OCI-LY1 (cell line): Measurements from ENCODE around the gene RPL19.

ENCODE experiments used
- H2AFZ ChIP-seq: fragments of 200-600 bp; sonication (generic), shearing (Covaris generic); 2 replicates; pipeline ENCODE4 v1.6.0; 2014; ENCODE audit warnings: antibody characterized with exemption, mild to moderate bottlenecking, low read length
- H3F3A ChIP-seq: fragments of 200-600 bp; sonication (generic), shearing (Covaris generic); 2 replicates; pipeline ENCODE4 v1.6.0; 2014; ENCODE audit warnings: mild to moderate bottlenecking, antibody characterized with exemption, low read length, moderate library complexity; ENCODE audit not compliant: insufficient read depth
- H3K27ac ChIP-seq: fragments of 200-600 bp; sonication (generic); 2 replicates; pipeline ENCODE4 v1.5.1; 2014; ENCODE audit warnings: low read length, mixed run types, mild to moderate bottlenecking, low read depth; ENCODE audit not compliant: poor library complexity, severe bottlenecking
- H3K27me3 ChIP-seq: fragments of 200-600 bp; sonication (generic); 2 replicates; pipeline ENCODE4 v1.6.0; 2014; ENCODE audit warnings: antibody characterized with exemption, mild to moderate bottlenecking, low read length, moderate library complexity; ENCODE audit not compliant: insufficient read depth
- H3K36me3 ChIP-seq: fragments of 200-600 bp; sonication (generic); 2 replicates; pipeline ENCODE4 v1.6.1; 2014; ENCODE audit warnings: mild to moderate bottlenecking, antibody characterized with exemption, low read length, moderate library complexity, mixed read lengths; ENCODE audit not compliant: insufficient read depth
- H3K4me1 ChIP-seq: fragments of 200-600 bp; sonication (generic); 2 replicates; pipeline ENCODE4 v1.5.1; 2014; ENCODE audit warnings: mild to moderate bottlenecking, low read length, moderate library complexity; ENCODE audit not compliant: insufficient read depth, severe bottlenecking
- H3K4me2 ChIP-seq: fragments of 200-600 bp; sonication (generic), shearing (Covaris generic); 2 replicates; pipeline ENCODE4 v1.6.1; 2014; ENCODE audit warnings: low read length
- H3K4me3 ChIP-seq: fragments of 200-600 bp; sonication (generic); 2 replicates; pipeline ENCODE4 v1.5.1; 2014; ENCODE audit warnings: low read length, low read depth, mild to moderate bottlenecking, mixed read lengths; ENCODE audit not compliant: poor library complexity, severe bottlenecking
- H3K79me2 ChIP-seq: fragments of 200-600 bp; shearing (Covaris generic); 2 replicates; pipeline ENCODE4 v1.6.1; 2016; ENCODE audit warnings: mixed run types, low read length, mixed read lengths; ENCODE audit not compliant: insufficient read depth
- H3K9ac ChIP-seq: fragments of 200-600 bp; sonication (generic), shearing (Covaris generic); 2 replicates; pipeline ENCODE4 v1.6.1; 2014; ENCODE audit warnings: mild to moderate bottlenecking, low read length, mixed read lengths
- H3K9me2 ChIP-seq: fragments of 200-600 bp; sonication (generic), shearing (Covaris generic); 2 replicates; pipeline ENCODE4 v1.6.1; 2014; ENCODE audit warnings: low read depth, mild to moderate bottlenecking, low read length, mixed read lengths
- H3K9me3 ChIP-seq: fragments of 200-600 bp; shearing (Covaris generic); 2 replicates; pipeline ENCODE4 v1.6.1; 2014; ENCODE audit warnings: low read length, mixed read lengths
- H4K20me1 ChIP-seq: fragments of 200-600 bp; sonication (generic), shearing (Covaris generic); 2 replicates; pipeline ENCODE4 v1.6.0; 2016; ENCODE audit warnings: mild to moderate bottlenecking, low read length; ENCODE audit not compliant: insufficient read depth
- CTCF ChIP-seq: fragments of 200-600 bp; sonication (generic), shearing (Covaris generic); IDR thresholded peaks from 2 replicates; pipeline ENCODE4 v1.5.1; 2017; ENCODE audit warnings: mild to moderate bottlenecking, antibody characterized with exemption, low read length, moderate library complexity, mixed read lengths
- EZH2 ChIP-seq: fragments of 200-600 bp; sonication (generic), shearing (Covaris generic); IDR thresholded peaks from 2 replicates; pipeline ENCODE4 v1.8.0; 2017; ENCODE audit warnings: borderline replicate concordance, mixed run types, mild to moderate bottlenecking, antibody characterized with exemption, low read length, moderate library complexity, mixed read lengths

The RPL19 gene

DNA sequence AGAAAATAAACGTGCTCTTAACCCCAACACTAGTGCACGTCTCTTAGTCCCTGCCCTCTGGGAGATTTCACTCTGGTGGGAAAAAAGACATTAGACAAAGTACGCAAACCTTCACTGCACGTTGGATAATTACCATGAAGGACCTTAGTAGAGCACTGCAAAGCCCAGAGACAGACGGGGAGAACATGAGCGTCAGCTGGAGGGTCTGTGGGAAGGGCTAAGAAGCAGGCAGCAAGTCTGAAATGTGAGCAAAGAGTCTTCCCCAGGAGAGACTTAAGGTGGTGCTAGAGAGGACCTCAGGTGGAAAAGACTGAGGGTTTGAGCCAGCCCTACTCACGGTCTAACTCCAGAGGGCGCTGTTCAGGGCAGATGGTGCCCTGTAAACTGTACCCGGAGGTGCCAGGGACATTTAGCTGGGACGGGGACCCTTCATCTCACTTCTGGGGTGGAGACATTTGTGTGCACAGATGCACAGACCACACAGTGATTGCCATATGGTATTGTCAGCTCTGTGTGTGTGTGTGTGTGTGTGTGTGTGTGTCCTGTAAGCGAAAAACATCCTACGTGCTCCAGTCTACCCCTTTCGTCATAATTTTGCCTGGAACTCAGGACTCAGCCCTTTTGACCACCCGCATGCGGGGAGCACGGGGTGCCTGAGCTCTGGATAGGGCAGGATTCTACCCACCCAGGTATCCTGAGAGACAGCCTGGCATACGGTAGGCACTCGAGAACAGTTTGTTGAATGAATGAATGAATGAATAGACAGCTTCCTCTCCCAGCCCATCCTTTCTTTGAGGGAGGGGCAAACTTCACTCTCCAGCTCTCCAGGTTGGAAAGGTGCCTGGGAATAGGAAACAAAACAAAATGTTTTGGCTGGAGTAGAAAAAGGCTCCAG is 35.7 kb downstream of the RPL19 start:
- Histone ChIP-seq H3K9me3 (no peaks in the 10 kb centered on the region), H3K79me2 (no peaks in the 10 kb centered on the region), H3K27me3 (no peaks in the 10 kb centered on the region), H2AFZ (no peak overlapping the region), H3K4me2 (no peak overlapping the region), H3K9me2 (no peaks in the 10 kb centered on the region), H3K4me1 (peaks cover 24% of the 10 kb centered on the region), H3F3A (no peaks in the 10 kb centered on the region), H3K9ac (no peak overlapping the region), H3K4me3 (no peak overlapping the region), H3K27ac (no peak overlapping the region), H4K20me1 (no peaks in the 10 kb centered on the region), H3K36me3 (no peaks in the 10 kb centered on the region)
- TF ChIP-seq CTCF (peak; percentile 99), EZH2 (no peak)

GRCh38 chr17:39236450-39236927 is 36.4 kb downstream of the RPL19 start:
- no peaks in the 10 kb centered on the region for H3F3A ChIP-seq
- TF ChIP-seq EZH2: no peak
- no peak for TF ChIP-seq CTCF
- no peak overlapping the region for H3K4me2 ChIP-seq
- peaks cover 22% of the 10 kb centered on the region for H3K4me1 ChIP-seq
- H2AFZ ChIP-seq: no peak overlapping the region
- no peaks in the 10 kb centered on the region for H3K79me2 ChIP-seq
- no peak overlapping the region for H3K27ac ChIP-seq
- H3K4me3 ChIP-seq: no peak overlapping the region
- no peaks in the 10 kb centered on the region for H3K36me3 ChIP-seq
- no peak overlapping the region for H3K9ac ChIP-seq
- H3K9me2 ChIP-seq: no peaks in the 10 kb centered on the region
- H4K20me1 ChIP-seq: no peaks in the 10 kb centered on the region
- no peaks in the 10 kb centered on the region for H3K27me3 ChIP-seq
- no peaks in the 10 kb centered on the region for H3K9me3 ChIP-seq

- no peaks in the 10 kb centered on the region for H4K20me1 ChIP-seq
- TF ChIP-seq CTCF: no peak
- no peak for TF ChIP-seq EZH2
- no peak overlapping the region for H3K4me3 ChIP-seq
- H3K4me2 ChIP-seq: no peak overlapping the region
- peaks cover 17% of the 10 kb centered on the region for H3K4me1 ChIP-seq
- H2AFZ ChIP-seq: no peak overlapping the region
- no peak overlapping the region for H3K27ac ChIP-seq
- H3F3A ChIP-seq: no peaks in the 10 kb centered on the region
- no peak overlapping the region for H3K9ac ChIP-seq
- no peaks in the 10 kb centered on the region for H3K36me3 ChIP-seq
- no peaks in the 10 kb centered on the region for H3K9me3 ChIP-seq
- H3K79me2 ChIP-seq: no peaks in the 10 kb centered on the region
- H3K27me3 ChIP-seq: no peaks in the 10 kb centered on the region
- H3K9me2 ChIP-seq: no peaks in the 10 kb centered on the region
Measured at GRCh38 chr17:39236981-39237441, 36.9 kb downstream of the RPL19 start.
